Trophoblast cell (in vitro differentiated cells and primary cell): ENCODE measurements around the gene KSR1.

ENCODE experiments used
- DNase-seq, 2 donors: peaks; one replicate each; pipeline ENCODE4 v3.0.0-alpha.2; 2016
- H2AFZ ChIP-seq: 2 replicates; pipeline ENCODE4 v1.6.1; 2013; ENCODE audit warnings: low read length, moderate library complexity, mild to moderate bottlenecking; ENCODE audit not compliant: insufficient read depth, poor library complexity
- H2AK5ac ChIP-seq: 2 replicates; pipeline ENCODE4 v1.6.1; 2013; ENCODE audit warnings: mild to moderate bottlenecking, low read length
- H2BK120ac ChIP-seq: 2 replicates; pipeline ENCODE4 v1.6.1; 2013; ENCODE audit warnings: low read length, mild to moderate bottlenecking, moderate library complexity; ENCODE audit not compliant: insufficient read depth, poor library complexity
- H2BK12ac ChIP-seq: 2 replicates; pipeline ENCODE4 v1.6.1; 2013; ENCODE audit warnings: mild to moderate bottlenecking, low read length, moderate library complexity
- H2BK5ac ChIP-seq: 2 replicates; pipeline ENCODE4 v1.6.1; 2013; ENCODE audit warnings: low read length, low read depth, moderate library complexity, mild to moderate bottlenecking; ENCODE audit not compliant: poor library complexity
- H3K14ac ChIP-seq: 2 replicates; pipeline ENCODE4 v1.6.1; 2013; ENCODE audit warnings: mild to moderate bottlenecking, low read length
- H3K18ac ChIP-seq: 2 replicates; pipeline ENCODE4 v1.6.1; 2013; ENCODE audit warnings: mild to moderate bottlenecking, low read length
- H3K23ac ChIP-seq: 2 replicates; pipeline ENCODE4 v1.6.1; 2013; ENCODE audit warnings: low read length
- H3K27ac ChIP-seq: 2 replicates; pipeline ENCODE4 v1.5.1; 2013; ENCODE audit warnings: low read depth, mild to moderate bottlenecking, inconsistent platforms, low read length, moderate library complexity
- H3K27me3 ChIP-seq: 2 replicates; pipeline ENCODE4 v1.6.1; 2013; ENCODE audit warnings: inconsistent platforms, mild to moderate bottlenecking, low read length, moderate library complexity; ENCODE audit not compliant: insufficient read depth
- H3K36me3 ChIP-seq, 2 experiments: 1 replicate in 1 of 2; 2 replicates in 1 of 2; pipeline ENCODE4 v1.6.1; 2013; ENCODE audit warnings: low read length in 2 of 2, mild to moderate bottlenecking in 2 of 2, moderate library complexity in 1 of 2; ENCODE audit not compliant: insufficient read depth in 2 of 2, control insufficient read depth in 1 of 2
- H3K4ac ChIP-seq: 2 replicates; pipeline ENCODE4 v1.6.1; 2013; ENCODE audit warnings: low read depth, mild to moderate bottlenecking, low read length, moderate library complexity
- H3K4me1 ChIP-seq, 2 experiments: 1 replicate in 1 of 2; 2 replicates in 1 of 2; pipeline ENCODE4 v1.6.1; 2013; ENCODE audit warnings: low read length in 2 of 2, mild to moderate bottlenecking in 2 of 2, moderate library complexity in 1 of 2; ENCODE audit not compliant: insufficient read depth in 2 of 2, control insufficient read depth in 1 of 2
- H3K4me2 ChIP-seq: 2 replicates; pipeline ENCODE4 v1.6.1; 2013; ENCODE audit warnings: inconsistent platforms, mild to moderate bottlenecking, low read length, moderate library complexity
- H3K4me3 ChIP-seq: 2 replicates; pipeline ENCODE4 v1.5.1; 2013; ENCODE audit warnings: mild to moderate bottlenecking, low read depth, low read length, inconsistent platforms
- H3K79me1 ChIP-seq: one replicate; pipeline ENCODE4 v1.6.1; 2013; ENCODE audit warnings: low read length
- H3K79me2 ChIP-seq: 2 replicates; pipeline ENCODE4 v1.6.1; 2013; ENCODE audit warnings: low read length, mild to moderate bottlenecking; ENCODE audit not compliant: control insufficient read depth, insufficient read depth, poor library complexity
- H3K9ac ChIP-seq: 2 replicates; pipeline ENCODE4 v1.6.1; 2013; ENCODE audit warnings: mild to moderate bottlenecking, low read length
- H3K9me3 ChIP-seq: 2 replicates; pipeline ENCODE4 v1.6.1; 2013; ENCODE audit warnings: low read depth, mild to moderate bottlenecking, control low read depth, inconsistent platforms, low read length; ENCODE audit not compliant: insufficient read depth
- H4K12ac ChIP-seq: 2 replicates; pipeline ENCODE4 v1.6.1; 2013; ENCODE audit warnings: low read depth, mild to moderate bottlenecking, low read length, moderate library complexity
- H4K8ac ChIP-seq: 2 replicates; pipeline ENCODE4 v1.6.1; 2013; ENCODE audit warnings: low read depth, mild to moderate bottlenecking, low read length, moderate library complexity
- H4K91ac ChIP-seq: one replicate; pipeline ENCODE4 v1.6.1; 2013; ENCODE audit warnings: low read depth, mild to moderate bottlenecking, low read length, moderate library complexity
- WGBS: extraction: QIAGEN DNeasy Blood & Tissue Kit; methylation state at CpG from one replicate; pipeline ENCODE4 v1.1.7; 2013; ENCODE audit warnings: missing lambda C conversion rate; ENCODE audit not compliant: insufficient read length, insufficient coverage; ENCODE audit errors: extremely low coverage; 5-methylcytosine and 5-hydroxymethylcytosine counted together

The KSR1 gene

GRCh38 chr17:27513849-27514248, 57.6 kb downstream of the KSR1 start:
- Histone ChIP-seq H2AFZ (no peak overlapping the region), H3K27ac (no peak overlapping the region), H2BK5ac (no peak overlapping the region), H3K4me3 (no peak overlapping the region), H4K8ac (no peak overlapping the region), H3K14ac (no peak overlapping the region), H3K23ac (no peak overlapping the region), H3K4ac (peak overlapping the region; percentile 9), H3K4me1 (peaks cover 0 to 1% of the 10 kb centered on the region in 2 experiments), H3K36me3 (no peaks in the 10 kb centered on the region), H3K18ac (no peak overlapping the region), H3K27me3 (no peaks in the 10 kb centered on the region), H2AK5ac (no peak overlapping the region), H2BK12ac (no peak overlapping the region), H3K9ac (no peak overlapping the region), H2BK120ac (no peak overlapping the region), H3K79me1 (peaks cover 3% of the 10 kb centered on the region), H3K79me2 (peaks cover 3% of the 10 kb centered on the region), H3K4me2 (no peak overlapping the region), H4K91ac (no peak overlapping the region), H4K12ac (no peak overlapping the region), H3K9me3 (no peaks in the 10 kb centered on the region)
- WGBS = no CpG with 5 or more reads among the region's 8 CpGs
- no peak for DNase-seq

GRCh38 chr17:27514595-27515413, 58.6 kb downstream of the KSR1 start:
- H2AFZ ChIP-seq = no peak overlapping the region
- no peak overlapping the region for H4K8ac ChIP-seq
- peaks cover 3 to 7% of the 10 kb centered on the region in 2 experiments for H3K4me1 ChIP-seq
- H3K4me2 ChIP-seq = no peak overlapping the region
- H2BK12ac ChIP-seq = no peak overlapping the region
- H3K9me3 ChIP-seq = no peaks in the 10 kb centered on the region
- no peak overlapping the region for H4K12ac ChIP-seq
- no peak overlapping the region for H2AK5ac ChIP-seq
- H3K27ac ChIP-seq = no peak overlapping the region
- no peak overlapping the region for H3K9ac ChIP-seq
- H2BK5ac ChIP-seq = no peak overlapping the region
- H4K91ac ChIP-seq = no peak overlapping the region
- no peak overlapping the region for H3K4me3 ChIP-seq
- H3K18ac ChIP-seq = no peak overlapping the region
- no peaks in the 10 kb centered on the region for H3K36me3 ChIP-seq
- no peak overlapping the region for H3K4ac ChIP-seq
- WGBS = no CpG with 5 or more reads among the region's 7 CpGs
- peaks cover 3% of the 10 kb centered on the region for H3K79me1 ChIP-seq
- H3K23ac ChIP-seq = no peak overlapping the region
- H3K79me2 ChIP-seq = peaks cover 3% of the 10 kb centered on the region
- DNase-seq = no peak
- no peaks in the 10 kb centered on the region for H3K27me3 ChIP-seq
- no peak overlapping the region for H3K14ac ChIP-seq
- H2BK120ac ChIP-seq = no peak overlapping the region

GRCh38 chr17:27518048-27518447, 61.8 kb downstream of the KSR1 start:
- Histone ChIP-seq H3K23ac (no peak overlapping the region), H4K12ac (no peak overlapping the region), H3K79me2 (no peaks in the 10 kb centered on the region), H2AK5ac (no peak overlapping the region), H2BK5ac (no peak overlapping the region), H3K9me3 (no peaks in the 10 kb centered on the region), H3K4ac (no peak overlapping the region), H3K36me3 (no peaks in the 10 kb centered on the region), H3K79me1 (no peaks in the 10 kb centered on the region), H3K9ac (no peak overlapping the region), H3K4me2 (no peak overlapping the region), H3K27me3 (no peaks in the 10 kb centered on the region), H2BK120ac (no peak overlapping the region), H3K18ac (no peak overlapping the region), H3K4me3 (no peak overlapping the region), H2AFZ (no peak overlapping the region), H4K91ac (no peak overlapping the region), H2BK12ac (no peak overlapping the region), H3K27ac (no peak overlapping the region), H3K4me1 (peaks cover 3 to 7% of the 10 kb centered on the region in 2 experiments), H3K14ac (no peak overlapping the region), H4K8ac (no peak overlapping the region)
- no peak for DNase-seq
- no CpG with 5 or more reads among the region's 3 CpGs for WGBS

DNA sequence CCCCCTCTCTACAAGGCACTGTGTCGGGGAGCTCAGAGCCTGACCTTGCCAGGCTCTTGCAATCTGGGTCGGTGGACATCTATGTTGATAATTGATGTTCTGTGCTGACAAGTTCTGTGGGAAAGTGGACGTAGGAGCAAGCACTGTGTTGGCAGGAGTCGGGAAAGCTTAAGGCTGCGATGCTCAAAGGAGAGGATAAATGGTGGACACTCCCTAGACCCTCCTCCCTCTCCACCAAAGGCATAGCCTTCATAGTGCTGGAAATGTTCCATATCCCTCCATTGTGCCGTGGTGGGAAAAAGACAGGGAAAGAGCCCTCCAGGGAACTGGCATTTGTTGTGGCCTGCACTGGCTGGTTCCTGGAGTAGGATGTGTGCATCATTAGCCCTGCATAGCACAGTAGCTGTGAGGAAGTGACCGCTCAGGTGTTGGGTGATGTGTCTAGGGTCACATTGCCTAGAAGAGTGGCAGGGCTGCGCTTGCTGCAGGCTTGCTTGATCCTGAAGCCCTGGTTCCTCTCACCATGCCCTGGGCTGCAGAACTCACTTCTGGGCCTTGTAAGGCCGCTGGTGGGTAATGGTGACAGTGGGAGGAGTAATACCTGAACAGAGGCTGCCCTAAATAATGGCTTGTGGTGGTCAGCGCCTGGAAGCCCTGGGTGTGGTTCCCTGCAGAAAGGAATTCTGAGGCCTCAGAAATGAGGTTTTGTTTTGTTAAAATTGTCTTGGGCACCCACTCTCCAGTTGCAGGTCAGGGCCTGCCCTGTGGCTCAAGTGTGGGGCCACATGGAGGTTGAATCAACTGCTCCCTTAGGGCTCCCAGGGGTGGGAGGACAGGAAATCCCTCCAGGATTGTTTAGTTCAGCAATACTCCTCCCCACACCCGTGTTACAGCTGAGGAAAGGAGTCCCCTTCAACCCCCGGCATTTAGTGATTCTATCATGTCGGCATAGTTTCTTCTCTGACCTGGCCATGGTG, 62.6 kb downstream of the KSR1 start:
- Histone ChIP-seq H3K4me2 (no peak overlapping the region), H3K4me3 (no peak overlapping the region), H3K4me1 (peaks cover 3 to 7% of the 10 kb centered on the region in 2 experiments), H3K79me1 (no peaks in the 10 kb centered on the region), H3K14ac (no peak overlapping the region), H4K91ac (no peak overlapping the region), H3K27me3 (no peaks in the 10 kb centered on the region), H2BK120ac (no peak overlapping the region), H3K27ac (no peak overlapping the region), H3K4ac (no peak overlapping the region), H3K9ac (no peak overlapping the region), H2BK5ac (no peak overlapping the region), H3K23ac (no peak overlapping the region), H3K9me3 (no peaks in the 10 kb centered on the region), H2AK5ac (no peak overlapping the region), H3K18ac (peak overlapping the region; percentile 17), H2BK12ac (no peak overlapping the region), H4K12ac (no peak overlapping the region), H4K8ac (no peak overlapping the region), H3K79me2 (no peaks in the 10 kb centered on the region), H3K36me3 (no peaks in the 10 kb centered on the region), H2AFZ (no peak overlapping the region)
- no CpG with 5 or more reads among the region's 13 CpGs for WGBS
- no peak for DNase-seq
